RWPE2 (cell line): Measurements from ENCODE around the gene MOSPD3.

Experiments
- ATAC-seq: fragments of 200-7000 bp; cut with Tn5 transposase; 3 replicates; pipeline ENCODE4 v1.9.1; 2021; ENCODE audit warnings: low read depth
- DNase-seq: peaks from one replicate; pipeline ENCODE4 v3.0.0-alpha.2; 2020; ENCODE audit warnings: low spot score
- H3K27ac ChIP-seq: fragments of 450-650 bp; 2 replicates; pipeline ENCODE4 v1.5.1; 2017; ENCODE audit warnings: mild to moderate bottlenecking; ENCODE audit not compliant: poor library complexity, severe bottlenecking
- H3K27me3 ChIP-seq: fragments of 250-450 bp; sonication (Bioruptor Pico); 2 replicates; pipeline ENCODE4 v1.5.1; 2021; ENCODE audit warnings: mild to moderate bottlenecking, moderate library complexity; ENCODE audit not compliant: insufficient read depth, poor library complexity, severe bottlenecking
- H3K36me3 ChIP-seq: fragments of 250-450 bp; sonication (Bioruptor Pico); 2 replicates; pipeline ENCODE4 v1.5.1; 2020; ENCODE audit warnings: low read depth, mild to moderate bottlenecking, moderate library complexity
- H3K4me1 ChIP-seq: fragments of 250-450 bp; sonication (Bioruptor Pico); 2 replicates; pipeline ENCODE4 v1.5.1; 2021; ENCODE audit warnings: mild to moderate bottlenecking, moderate library complexity; ENCODE audit not compliant: insufficient read depth, poor library complexity, severe bottlenecking
- H3K4me3 ChIP-seq: fragments of 250-450 bp; sonication (Bioruptor Pico); 2 replicates; pipeline ENCODE4 v1.5.1; 2021; ENCODE audit warnings: mild to moderate bottlenecking, moderate library complexity; ENCODE audit not compliant: severe bottlenecking
- H3K9me3 ChIP-seq: fragments of 250-450 bp; sonication (Bioruptor Pico); 2 replicates; pipeline ENCODE4 v1.5.1; 2021; ENCODE audit warnings: mild to moderate bottlenecking, moderate library complexity; ENCODE audit not compliant: severe bottlenecking
- TF ChIP-seq, protein P1 (sequence below): fragments of 450-650 bp; IDR thresholded peaks from one replicate; pipeline ENCODE4 v1.5.1; 2017; ENCODE audit warnings: mild to moderate bottlenecking, moderate library complexity; ENCODE audit not compliant: poor library complexity, severe bottlenecking

Gene MOSPD3

DNA sequence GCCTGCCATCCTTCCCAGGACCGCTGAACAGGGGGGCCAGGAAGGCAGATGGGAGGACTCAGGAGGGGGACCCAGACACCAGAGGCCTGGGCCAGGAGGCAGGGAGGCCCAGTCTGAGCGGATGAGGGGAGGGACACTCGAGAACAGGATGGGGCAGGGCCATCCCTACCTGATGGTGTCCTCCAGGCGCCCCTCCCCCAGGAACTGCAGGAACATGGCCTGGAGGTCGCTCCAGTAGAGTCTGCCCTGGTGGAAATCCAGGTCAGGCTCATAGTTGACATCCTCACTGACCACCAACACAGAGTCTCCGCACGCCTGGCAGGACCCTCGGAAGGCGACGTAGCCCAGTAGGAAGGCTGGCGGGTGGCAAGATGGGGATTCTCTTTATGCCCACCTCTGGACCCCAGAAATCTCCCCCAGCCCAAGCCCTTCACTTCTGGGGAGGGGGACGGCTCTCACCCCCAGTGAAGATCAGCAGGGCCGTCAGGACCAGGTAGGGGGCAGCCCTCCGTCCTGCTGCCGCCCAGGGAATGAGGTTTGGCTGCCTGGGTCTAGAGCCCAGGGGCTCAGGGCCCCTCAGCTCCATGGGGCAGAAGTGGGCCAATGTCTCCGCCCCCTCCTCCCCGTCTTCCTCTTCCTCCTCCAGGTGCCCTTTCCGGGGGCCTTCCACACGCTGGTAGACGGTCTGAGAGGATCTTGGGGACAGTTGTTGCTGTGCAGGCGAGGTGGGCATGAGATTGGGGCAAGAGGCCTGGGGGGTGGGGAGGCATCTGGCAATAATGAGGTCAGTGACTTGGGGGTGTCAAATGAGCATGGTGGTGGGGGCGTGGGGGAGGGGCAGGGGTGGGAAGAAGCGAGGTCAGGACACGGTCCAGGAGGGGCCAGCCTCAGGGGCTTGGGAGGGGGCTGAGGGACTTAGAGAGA lies 28.4 kb downstream of the MOSPD3 start:
- H3K4me1 ChIP-seq = no peaks in the 10 kb centered on the region
- H3K36me3 ChIP-seq = no peaks in the 10 kb centered on the region
- TF ChIP-seq, protein P1, sequence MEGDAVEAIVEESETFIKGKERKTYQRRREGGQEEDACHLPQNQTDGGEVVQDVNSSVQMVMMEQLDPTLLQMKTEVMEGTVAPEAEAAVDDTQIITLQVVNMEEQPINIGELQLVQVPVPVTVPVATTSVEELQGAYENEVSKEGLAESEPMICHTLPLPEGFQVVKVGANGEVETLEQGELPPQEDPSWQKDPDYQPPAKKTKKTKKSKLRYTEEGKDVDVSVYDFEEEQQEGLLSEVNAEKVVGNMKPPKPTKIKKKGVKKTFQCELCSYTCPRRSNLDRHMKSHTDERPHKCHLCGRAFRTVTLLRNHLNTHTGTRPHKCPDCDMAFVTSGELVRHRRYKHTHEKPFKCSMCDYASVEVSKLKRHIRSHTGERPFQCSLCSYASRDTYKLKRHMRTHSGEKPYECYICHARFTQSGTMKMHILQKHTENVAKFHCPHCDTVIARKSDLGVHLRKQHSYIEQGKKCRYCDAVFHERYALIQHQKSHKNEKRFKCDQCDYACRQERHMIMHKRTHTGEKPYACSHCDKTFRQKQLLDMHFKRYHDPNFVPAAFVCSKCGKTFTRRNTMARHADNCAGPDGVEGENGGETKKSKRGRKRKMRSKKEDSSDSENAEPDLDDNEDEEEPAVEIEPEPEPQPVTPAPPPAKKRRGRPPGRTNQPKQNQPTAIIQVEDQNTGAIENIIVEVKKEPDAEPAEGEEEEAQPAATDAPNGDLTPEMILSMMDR = no peak
- H3K9me3 ChIP-seq = no peaks in the 10 kb centered on the region
- no peak overlapping the region for H3K4me3 ChIP-seq
- no peak for ATAC-seq
- H3K27me3 ChIP-seq = no peaks in the 10 kb centered on the region
- DNase-seq = no peak
- H3K27ac ChIP-seq = no peak overlapping the region

DNA sequence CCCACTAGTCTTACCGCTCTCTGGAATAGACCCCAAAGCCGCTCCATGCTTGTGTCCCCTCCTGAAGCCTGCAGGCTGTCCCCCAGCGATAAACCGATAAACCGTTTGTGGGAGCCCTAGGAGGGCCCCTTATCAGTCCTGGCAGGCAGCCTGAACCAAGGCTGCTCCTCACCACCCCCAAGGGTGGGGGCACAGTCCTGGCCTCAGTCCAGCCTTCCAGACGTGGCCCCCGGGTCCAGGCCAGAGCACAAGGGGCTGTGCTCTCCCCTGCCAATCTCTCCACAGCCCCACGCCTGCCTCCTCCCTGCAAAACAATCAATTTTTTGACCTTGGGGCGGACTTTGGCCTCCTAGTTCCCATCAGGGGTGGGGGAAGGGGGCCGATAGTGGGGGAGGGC lies 29.1 kb downstream of the MOSPD3 start, which contains the start of gene TFR2:
Gene TFR2, minus strand, starts transcription at position 90 of the 397 bp plus-strand sequence. Its CDS starts 43 bp downstream, at position 47.
- H3K4me1 ChIP-seq = no peaks in the 10 kb centered on the region
- ATAC-seq (no peak), DNase-seq (no peak)
- TF ChIP-seq, protein P1 = no peak
- H3K4me3 ChIP-seq = no peak within 1 kb of the TSS
- H3K27ac ChIP-seq = no peak within 1 kb of the TSS
- H3K36me3 ChIP-seq = no peaks in the 10 kb centered on the region
- H3K27me3 ChIP-seq = no peaks in the 10 kb centered on the region
- no peaks in the 10 kb centered on the region for H3K9me3 ChIP-seq

DNA sequence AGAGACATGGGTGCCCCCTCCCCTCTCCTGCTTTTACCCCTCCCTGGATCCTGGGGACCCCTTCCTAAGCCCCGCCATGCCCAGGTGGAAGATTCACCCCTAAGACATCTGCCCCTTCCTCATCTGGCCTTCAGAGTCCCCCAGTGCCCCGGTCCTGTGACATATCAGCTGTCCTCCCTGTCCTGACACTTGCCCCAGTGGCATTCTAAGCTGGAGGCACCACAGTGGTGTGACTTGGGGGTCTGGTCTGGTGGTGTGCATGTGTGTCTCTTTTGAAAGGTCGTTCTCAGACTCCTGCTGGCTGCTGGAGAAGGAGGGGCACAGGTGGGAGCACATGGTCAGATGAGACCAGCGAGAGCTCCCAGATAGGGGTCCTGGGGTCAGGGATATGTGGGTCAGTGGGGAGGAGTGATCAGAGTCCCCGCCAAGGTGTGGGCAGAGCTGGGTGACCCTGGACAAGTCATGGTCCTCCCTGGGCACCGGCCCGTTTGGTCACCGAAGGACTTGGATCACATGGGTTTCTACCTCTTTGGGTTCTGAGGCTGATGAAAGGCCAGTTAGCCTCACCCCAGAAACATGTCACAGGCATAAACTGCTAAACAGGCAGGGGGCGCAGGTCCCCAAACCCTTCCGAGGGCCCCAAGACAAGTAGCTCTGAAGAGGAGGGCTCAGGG lies 29.7 kb downstream of the MOSPD3 start:
- Histone ChIP-seq H3K27ac (no peak overlapping the region), H3K9me3 (no peaks in the 10 kb centered on the region), H3K4me1 (no peaks in the 10 kb centered on the region), H3K36me3 (no peaks in the 10 kb centered on the region), H3K4me3 (no peak overlapping the region), H3K27me3 (no peaks in the 10 kb centered on the region)
- DNase-seq (no peak), ATAC-seq (no peak)
- TF ChIP-seq, protein P1 = no peak

DNA sequence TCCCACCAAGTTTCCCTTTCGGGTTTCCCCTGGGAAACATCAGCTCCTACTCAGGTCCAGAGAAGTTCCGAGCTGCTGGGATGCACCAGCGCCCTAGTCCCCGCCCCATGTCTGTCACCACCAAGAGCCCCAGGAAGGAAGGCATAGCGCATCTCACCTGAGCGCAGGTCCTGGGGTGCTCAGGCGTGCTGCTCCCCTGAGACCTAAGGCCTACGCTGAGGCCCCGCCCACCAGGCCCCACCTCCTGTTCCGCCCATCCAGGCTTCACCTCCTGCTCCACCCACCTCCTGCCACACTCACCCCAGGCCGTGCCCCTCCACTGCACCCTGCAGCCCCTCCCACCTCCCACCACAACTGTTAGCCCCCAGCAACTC lies 30.2 kb downstream of the MOSPD3 start:
- ATAC-seq (peak; percentile 59; the same call in 2 of the 3 replicates), DNase-seq (no peak)
- TF ChIP-seq, protein P1 = no peak
- Histone ChIP-seq H3K27ac (no peak overlapping the region), H3K36me3 (no peaks in the 10 kb centered on the region), H3K4me3 (no peak overlapping the region), H3K27me3 (no peaks in the 10 kb centered on the region), H3K4me1 (no peaks in the 10 kb centered on the region), H3K9me3 (no peaks in the 10 kb centered on the region)
